Fibroblast of lung (primary cell): ENCODE data around the gene EPN3. TPM values are rescaled to one million over a fixed set of nuclear protein-coding genes. Genes with fewer than 3 reads are reported as not detected.

ENCODE experiments used
- DNase-seq, 2 donors: peaks; one replicate each; pipeline versions ENCODE4 v3.0.0 to v3.0.0-alpha.2; 2010; ENCODE audit warnings: low read depth in 2 of 2
- H2AFZ ChIP-seq: 2 replicates; pipeline ENCODE4 v1.5.1; 2012; ENCODE audit warnings: low read length, control low read depth, inconsistent platforms
- H3K27ac ChIP-seq: 2 replicates; pipeline ENCODE4 v1.5.1; 2011; ENCODE audit warnings: low read length, control low read depth; ENCODE audit not compliant: insufficient read depth
- H3K27me3 ChIP-seq: 2 replicates; pipeline ENCODE4 v1.5.1; 2011; ENCODE audit warnings: mild to moderate bottlenecking, low read length; ENCODE audit not compliant: control insufficient read depth, insufficient read depth
- H3K36me3 ChIP-seq: 2 replicates; pipeline ENCODE4 v1.5.1; 2011; ENCODE audit warnings: low read length; ENCODE audit not compliant: control insufficient read depth, insufficient read depth
- H3K4me1 ChIP-seq: 2 replicates; pipeline ENCODE4 v1.5.1; 2011; ENCODE audit warnings: low read length; ENCODE audit not compliant: control insufficient read depth, insufficient read depth; ENCODE audit errors: extremely low read depth
- H3K4me2 ChIP-seq: 2 replicates; pipeline ENCODE4 v1.5.1; 2011; ENCODE audit warnings: low read length, control low read depth; ENCODE audit not compliant: insufficient read depth; ENCODE audit errors: extremely low read depth
- H3K4me3 ChIP-seq, 4 experiments: fragments of 200-600 bp in 1 of 4; sonication (generic) in 1 of 4; replicated peaks in 1 of 4; 2 replicates each; pipeline ENCODE4 v1.5.1; 2011 to 2016; ENCODE audit warnings: low read length in 4 of 4, low read depth in 3 of 4, mild to moderate bottlenecking in 3 of 4, control low read depth in 2 of 4, inconsistent platforms in 1 of 4, mixed read lengths in 1 of 4; ENCODE audit not compliant: insufficient read depth in 1 of 4; ENCODE audit errors: control extremely low read depth in 1 of 4
- H3K79me2 ChIP-seq: 2 replicates; pipeline ENCODE4 v1.5.1; 2012; ENCODE audit warnings: mild to moderate bottlenecking, low read length, inconsistent platforms; ENCODE audit not compliant: control insufficient read depth, insufficient read depth
- H3K9ac ChIP-seq: 2 replicates; pipeline ENCODE4 v1.5.1; 2011; ENCODE audit warnings: mild to moderate bottlenecking, low read length, control low read depth; ENCODE audit not compliant: insufficient read depth
- H3K9me3 ChIP-seq: 2 replicates; pipeline ENCODE4 v1.5.1; 2012; ENCODE audit warnings: low read depth, low read length; ENCODE audit not compliant: control insufficient read depth, insufficient read depth
- H4K20me1 ChIP-seq: 2 replicates; pipeline ENCODE4 v1.5.1; 2011; ENCODE audit warnings: low read length; ENCODE audit not compliant: control insufficient read depth, insufficient read depth; ENCODE audit errors: extremely low read depth
- EZH2 ChIP-seq: IDR thresholded peaks from 2 replicates; pipeline ENCODE4 v1.5.1; 2012; ENCODE audit warnings: low read length, control low read depth, mild to moderate bottlenecking; ENCODE audit errors: missing control alignments
- polyA plus RNA-seq, 2 donors: library from polyadenylated mRNA; depleted of rRNA in 1 of 2; stranded (reverse) in 1 of 2; unstranded in 1 of 2; fragments of >200 nt; gene quantifications; 2 replicates each; pipeline ENCODE4 v1.2.1, GENCODE V29; 2011 to 2012; ENCODE audit warnings: missing spikeins in 1 of 2
- total RNA-seq: library from RNA; depleted of rRNA; stranded (reverse); fragments of >200 nt; gene quantifications from 2 replicates; pipeline ENCODE4 v1.2.1, GENCODE V29; 2014
- TF ChIP-seq, protein P1 (sequence below), 2 donors: IDR thresholded peaks in 1 of 2; conservative IDR thresholded peaks in 1 of 2; 1 replicate in 1 of 2; 2 replicates in 1 of 2; pipeline ENCODE4 v1.5.1; 2011 to 2012; ENCODE audit warnings: low read length in 2 of 2, control low read depth in 1 of 2, inconsistent platforms in 1 of 2, low read depth in 1 of 2, mild to moderate bottlenecking in 1 of 2

EPN3 gene
- total and polyA plus RNA-seq, 2 donors (not counting 1 experiment from before 2014, with no cell fraction given) = not detected

GRCh38 chr17:50541716-50542688, 9.5 kb downstream of the EPN3 start:
- peak; percentile 62 to 74 for DNase-seq
- no peaks in the 10 kb centered on the region for H3K9me3 ChIP-seq
- H3K4me3 ChIP-seq = peak overlapping the region; percentile 31 to 65 (median 53)
- H3K27me3 ChIP-seq = no peaks in the 10 kb centered on the region
- peak overlapping the region; percentile 82 for H2AFZ ChIP-seq
- H3K9ac ChIP-seq = peak overlapping the region; percentile 25
- peak overlapping the region; percentile 2 for H3K27ac ChIP-seq
- H3K79me2 ChIP-seq = no peaks in the 10 kb centered on the region
- H3K4me1 ChIP-seq = peaks cover 7% of the 10 kb centered on the region
- H3K4me2 ChIP-seq = peak overlapping the region; percentile 97
- H4K20me1 ChIP-seq = no peaks in the 10 kb centered on the region
- no peak for TF ChIP-seq EZH2
- TF ChIP-seq, protein P1, sequence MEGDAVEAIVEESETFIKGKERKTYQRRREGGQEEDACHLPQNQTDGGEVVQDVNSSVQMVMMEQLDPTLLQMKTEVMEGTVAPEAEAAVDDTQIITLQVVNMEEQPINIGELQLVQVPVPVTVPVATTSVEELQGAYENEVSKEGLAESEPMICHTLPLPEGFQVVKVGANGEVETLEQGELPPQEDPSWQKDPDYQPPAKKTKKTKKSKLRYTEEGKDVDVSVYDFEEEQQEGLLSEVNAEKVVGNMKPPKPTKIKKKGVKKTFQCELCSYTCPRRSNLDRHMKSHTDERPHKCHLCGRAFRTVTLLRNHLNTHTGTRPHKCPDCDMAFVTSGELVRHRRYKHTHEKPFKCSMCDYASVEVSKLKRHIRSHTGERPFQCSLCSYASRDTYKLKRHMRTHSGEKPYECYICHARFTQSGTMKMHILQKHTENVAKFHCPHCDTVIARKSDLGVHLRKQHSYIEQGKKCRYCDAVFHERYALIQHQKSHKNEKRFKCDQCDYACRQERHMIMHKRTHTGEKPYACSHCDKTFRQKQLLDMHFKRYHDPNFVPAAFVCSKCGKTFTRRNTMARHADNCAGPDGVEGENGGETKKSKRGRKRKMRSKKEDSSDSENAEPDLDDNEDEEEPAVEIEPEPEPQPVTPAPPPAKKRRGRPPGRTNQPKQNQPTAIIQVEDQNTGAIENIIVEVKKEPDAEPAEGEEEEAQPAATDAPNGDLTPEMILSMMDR (conservative IDR thresholded peaks at IDR 0.05 in 1 of 2, IDR thresholded peaks at IDR 0.05 in 1 of 2; ENCODE audit: low read depth in 1 of 2, low read length in 2 of 2) = peak; percentile 3 to 13
- H3K36me3 ChIP-seq = no peaks in the 10 kb centered on the region

GRCh38 chr17:50542795-50543774, 10.6 kb downstream of the EPN3 start:
- Histone ChIP-seq H3K9ac (no peak overlapping the region), H4K20me1 (no peaks in the 10 kb centered on the region), H3K4me2 (no peak overlapping the region), H3K9me3 (no peaks in the 10 kb centered on the region), H3K4me1 (peaks cover 11% of the 10 kb centered on the region), H2AFZ (no peak overlapping the region), H3K79me2 (peaks cover 3% of the 10 kb centered on the region), H3K36me3 (no peaks in the 10 kb centered on the region), H3K27me3 (no peaks in the 10 kb centered on the region), H3K27ac (no peak overlapping the region), H3K4me3 (peak overlapping the region in 1 of 4 experiments; percentile 61)
- no peak for TF ChIP-seq EZH2
- TF ChIP-seq, protein P1 (conservative IDR thresholded peaks at IDR 0.05 in 1 of 2, IDR thresholded peaks at IDR 0.05 in 1 of 2; ENCODE audit: low read depth in 1 of 2, low read length in 2 of 2) = no peak
- DNase-seq = no peak
